Measurements from ENCODE around the gene SGSM2. TPM values are rescaled to one million over a fixed set of nuclear protein-coding genes. Genes with fewer than 3 reads are reported as not detected.

The SGSM2 gene
- total RNA-seq, 2 donors from 2014 or later = 32.7 to 77.5 TPM

DNA sequence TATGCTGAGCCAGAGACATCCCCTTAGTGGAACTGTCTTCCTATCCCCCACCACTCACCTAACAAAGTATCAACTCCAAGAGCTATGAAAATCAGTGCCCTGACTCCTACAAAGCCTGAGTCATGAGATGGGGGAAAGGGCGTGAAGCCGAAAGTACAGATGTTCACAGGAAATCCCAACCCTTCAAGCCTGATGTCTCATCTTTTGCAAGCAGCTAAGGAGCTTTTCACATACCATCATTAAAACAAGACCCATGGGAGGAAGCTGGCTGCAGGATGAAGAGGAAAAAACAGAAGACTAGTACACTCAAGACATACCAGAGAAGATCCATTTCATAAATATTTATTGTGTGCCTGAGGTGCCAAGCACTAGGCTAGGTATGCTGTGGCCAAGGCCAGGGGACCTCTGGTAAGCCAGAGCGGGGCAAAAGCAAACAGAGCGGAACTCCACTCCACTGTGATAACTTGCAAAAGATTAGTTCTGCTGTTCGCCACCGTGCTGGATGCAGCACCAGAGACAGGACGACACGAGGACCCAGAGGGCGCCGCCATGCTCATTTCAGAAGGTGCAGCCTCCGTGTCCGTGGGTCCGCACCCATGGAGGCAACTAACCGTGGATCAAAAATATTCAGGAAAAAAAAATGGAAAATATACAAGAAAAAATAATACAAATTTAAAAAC lies 68.1 kb downstream of the SGSM2 start:
- H3K27me3 ChIP-seq = no peaks in the 10 kb centered on the region
- H3K36me3 ChIP-seq (replicated peaks in 1 of 2; ENCODE audit: insufficient read depth in 1 of 2, low read depth in 2 of 2) = no peaks in the 10 kb centered on the region
- intact Hi-C loops (cut with DNase I) = no loop called here
- TF ChIP-seq, protein P1, sequence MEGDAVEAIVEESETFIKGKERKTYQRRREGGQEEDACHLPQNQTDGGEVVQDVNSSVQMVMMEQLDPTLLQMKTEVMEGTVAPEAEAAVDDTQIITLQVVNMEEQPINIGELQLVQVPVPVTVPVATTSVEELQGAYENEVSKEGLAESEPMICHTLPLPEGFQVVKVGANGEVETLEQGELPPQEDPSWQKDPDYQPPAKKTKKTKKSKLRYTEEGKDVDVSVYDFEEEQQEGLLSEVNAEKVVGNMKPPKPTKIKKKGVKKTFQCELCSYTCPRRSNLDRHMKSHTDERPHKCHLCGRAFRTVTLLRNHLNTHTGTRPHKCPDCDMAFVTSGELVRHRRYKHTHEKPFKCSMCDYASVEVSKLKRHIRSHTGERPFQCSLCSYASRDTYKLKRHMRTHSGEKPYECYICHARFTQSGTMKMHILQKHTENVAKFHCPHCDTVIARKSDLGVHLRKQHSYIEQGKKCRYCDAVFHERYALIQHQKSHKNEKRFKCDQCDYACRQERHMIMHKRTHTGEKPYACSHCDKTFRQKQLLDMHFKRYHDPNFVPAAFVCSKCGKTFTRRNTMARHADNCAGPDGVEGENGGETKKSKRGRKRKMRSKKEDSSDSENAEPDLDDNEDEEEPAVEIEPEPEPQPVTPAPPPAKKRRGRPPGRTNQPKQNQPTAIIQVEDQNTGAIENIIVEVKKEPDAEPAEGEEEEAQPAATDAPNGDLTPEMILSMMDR (IDR thresholded peaks at IDR 0.05) = no peak
- 44 to 47% methylated on average over 14 of the region's 14 CpGs for WGBS, 2 donors
- DNase-seq = no peak
- H3K27ac ChIP-seq = peak overlapping the region in 3 of 4 donors; percentile 30 to 77 (median 70)
- no peaks in the 10 kb centered on the region for H3K9me3 ChIP-seq
- no peak for ATAC-seq
- H3K4me1 ChIP-seq = peaks cover 48% of the 10 kb centered on the region
- no peak overlapping the region for H3K4me3 ChIP-seq

DNA sequence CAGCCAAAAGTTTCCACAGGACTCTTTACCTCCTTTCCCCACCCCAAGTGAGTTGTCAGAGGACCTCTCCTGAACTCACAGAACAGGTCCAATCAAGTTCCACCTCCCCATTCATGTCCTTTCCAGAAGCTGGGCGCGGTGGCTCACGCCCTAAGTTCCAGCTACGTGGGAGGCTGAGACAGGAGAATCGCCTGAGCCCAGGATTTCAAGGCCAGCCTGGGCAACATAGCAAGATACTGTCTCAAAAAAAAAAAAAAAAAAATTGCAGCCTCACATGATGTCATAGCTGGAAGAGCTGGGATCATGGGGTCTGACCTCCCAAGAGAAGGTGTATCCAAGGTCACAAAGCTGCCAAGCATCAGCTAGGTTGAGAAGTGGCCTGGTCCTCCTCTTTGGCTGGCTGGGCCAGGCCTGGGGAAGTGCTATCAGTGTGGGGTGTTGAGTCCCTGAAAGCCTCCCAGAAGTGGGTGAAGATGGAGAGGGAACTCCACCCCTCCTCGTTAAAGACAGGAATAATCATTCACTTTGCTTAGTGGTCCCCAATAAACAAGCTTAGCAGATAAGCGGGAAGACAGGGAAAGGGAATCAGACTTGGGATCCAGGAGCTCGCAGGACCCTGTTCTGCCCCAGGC lies 69.1 kb downstream of the SGSM2 start:
- Histone ChIP-seq H3K27ac (peak overlapping the region; percentile 32 to 70 (median 45)), H3K9me3 (no peaks in the 10 kb centered on the region), H3K4me1 (peaks cover 48% of the 10 kb centered on the region), H3K36me3 (replicated peaks in 1 of 2; ENCODE audit: insufficient read depth in 1 of 2, low read depth in 2 of 2) (no peaks in the 10 kb centered on the region), H3K4me3 (no peak overlapping the region), H3K27me3 (no peaks in the 10 kb centered on the region)
- TF ChIP-seq POLR2A (IDR thresholded peaks at IDR 0.05) = no peak
- TF ChIP-seq, protein P1 (IDR thresholded peaks at IDR 0.05) = no peak
- intact Hi-C loops (cut with DNase I) = no loop called here
- DNase-seq = peak in 1 of 4 donors; percentile 22
- 78 to 82% methylated on average over 8 of the region's 8 CpGs for WGBS, 2 donors
- ATAC-seq = no peak

DNA sequence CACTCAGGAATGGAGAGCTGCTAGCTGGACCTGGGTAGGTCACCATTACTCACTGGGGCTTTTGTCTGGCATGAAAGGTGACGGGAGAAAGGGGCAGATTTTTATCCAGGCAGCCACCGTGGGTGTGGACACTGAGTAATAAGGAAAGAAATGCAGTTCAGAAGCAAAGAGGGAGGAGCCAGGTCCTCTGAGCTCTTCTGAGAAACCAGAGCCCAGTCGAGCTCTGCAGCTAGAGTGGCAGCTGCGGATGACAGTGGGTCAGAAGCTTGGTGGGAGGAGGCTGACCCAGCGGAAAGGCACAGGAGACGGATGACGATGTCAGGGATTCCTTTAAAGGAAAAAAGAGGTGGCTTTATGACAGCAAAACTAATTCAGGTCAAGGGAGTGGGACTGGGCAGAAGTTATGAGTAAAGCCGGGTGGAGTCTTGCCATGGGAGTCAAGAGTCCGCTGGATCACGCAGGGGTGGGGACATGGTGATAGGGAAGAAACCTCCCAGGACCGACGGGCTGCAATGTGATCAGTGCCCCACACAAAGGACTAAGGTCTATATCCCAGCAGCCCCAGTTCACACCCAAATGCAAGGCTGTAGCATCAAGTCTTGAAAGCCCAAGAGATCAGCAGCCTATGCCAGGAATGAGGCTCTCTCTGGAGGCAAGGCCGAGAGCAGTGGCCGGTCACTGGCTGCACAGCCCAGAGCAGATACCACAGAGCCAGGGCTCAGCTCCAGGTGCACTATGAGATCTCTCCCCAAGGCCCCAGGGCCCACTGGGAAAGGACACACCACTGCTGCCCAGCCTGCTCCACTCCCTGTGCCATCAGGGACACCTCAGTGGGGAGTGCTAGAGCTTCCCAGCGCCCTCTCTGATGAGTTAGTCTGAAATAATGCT lies 69.8 kb downstream of the SGSM2 start:
- Histone ChIP-seq H3K4me1 (peaks cover 52% of the 10 kb centered on the region), H3K27ac (peak overlapping the region; percentile 32 to 70 (median 45)), H3K9me3 (no peaks in the 10 kb centered on the region), H3K36me3 (replicated peaks in 1 of 2; ENCODE audit: insufficient read depth in 1 of 2, low read depth in 2 of 2) (no peaks in the 10 kb centered on the region), H3K27me3 (no peaks in the 10 kb centered on the region), H3K4me3 (no peak overlapping the region)
- TF ChIP-seq, protein P1 (IDR thresholded peaks at IDR 0.05) = no peak
- no peak for TF ChIP-seq POLR2A (IDR thresholded peaks at IDR 0.05)
- 56 to 70% methylated on average over 14 to 15 of the region's 15 CpGs for WGBS, 2 donors
- intact Hi-C loops (cut with DNase I) = no loop called here
- ATAC-seq (peak; percentile 28), DNase-seq (peak in 3 of 4 donors; percentile 66 to 71 (median 67))

DNA sequence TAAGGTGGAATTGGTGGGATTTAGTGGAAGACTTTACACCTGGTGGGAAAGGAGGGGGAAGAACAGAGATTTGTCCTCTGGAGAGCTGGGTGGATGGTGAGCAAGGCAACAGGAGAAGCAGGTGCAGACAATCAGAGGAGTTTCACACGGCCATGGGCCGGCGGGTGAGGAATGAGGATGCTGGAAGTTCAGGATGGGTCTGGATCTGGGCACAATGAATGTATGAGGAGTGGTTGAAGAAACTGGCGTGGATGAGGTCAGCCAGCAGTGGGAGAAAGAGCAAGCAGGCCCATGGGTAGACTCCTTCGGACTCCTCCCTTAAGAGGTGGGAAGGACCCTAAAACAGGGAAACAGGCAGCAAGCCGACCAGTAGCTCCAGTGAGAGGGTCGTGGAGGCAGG lies 73.7 kb downstream of the SGSM2 start:
- H3K4me1 ChIP-seq = peaks cover 35% of the 10 kb centered on the region
- H3K9me3 ChIP-seq = no peaks in the 10 kb centered on the region
- no peak overlapping the region for H3K4me3 ChIP-seq
- intact Hi-C loops (cut with DNase I) = no loop called here
- TF ChIP-seq POLR2A (IDR thresholded peaks at IDR 0.05) = no peak
- TF ChIP-seq, protein P1 (IDR thresholded peaks at IDR 0.05) = no peak
- no peaks in the 10 kb centered on the region for H3K36me3 ChIP-seq (replicated peaks in 1 of 2; ENCODE audit: insufficient read depth in 1 of 2, low read depth in 2 of 2)
- no peaks in the 10 kb centered on the region for H3K27me3 ChIP-seq
- 74 to 83% methylated on average over 7 of the region's 7 CpGs for WGBS, 2 donors
- no peak for ATAC-seq
- H3K27ac ChIP-seq = no peak overlapping the region
- DNase-seq = no peak

Measured in body of pancreas (tissue), 4 donors.